Neural cell (in vitro differentiated cells): ENCODE data around the gene FGD3. TPM values are rescaled to one million over a fixed set of nuclear protein-coding genes. Genes with fewer than 3 reads are reported as not detected.

Experiments used
- H2AFZ ChIP-seq: fragments of 200-600, 300-800 bp; sonication (generic), shearing (Covaris generic); 2 replicates; pipeline ENCODE4 v1.6.0; 2014; ENCODE audit warnings: low read depth, mild to moderate bottlenecking, antibody characterized with exemption, low read length, moderate library complexity
- H3F3A ChIP-seq: fragments of 200-600 bp; shearing (Covaris generic); 2 replicates; pipeline ENCODE4 v1.6.1; 2016; ENCODE audit warnings: mild to moderate bottlenecking, moderate library complexity, mixed read lengths, antibody characterized with exemption, low read length; ENCODE audit not compliant: insufficient read depth, poor library complexity, severe bottlenecking
- H3K27ac ChIP-seq: fragments of 200-600, 300-800 bp; sonication (generic), shearing (Covaris generic); 2 replicates; pipeline ENCODE4 v1.5.1; 2014; ENCODE audit warnings: mild to moderate bottlenecking, low read length, moderate library complexity
- H3K27me3 ChIP-seq: fragments of 300-800, 200-600 bp; sonication (generic), shearing (Covaris generic); 2 replicates; pipeline ENCODE4 v1.6.0; 2014; ENCODE audit warnings: mild to moderate bottlenecking, low read depth, low read length, moderate library complexity; ENCODE audit not compliant: insufficient read depth
- H3K36me3 ChIP-seq: fragments of 300-800, 200-600 bp; sonication (generic), shearing (Covaris generic); 2 replicates; pipeline ENCODE4 v1.5.1; 2014; ENCODE audit warnings: mild to moderate bottlenecking, antibody characterized with exemption, low read length, moderate library complexity; ENCODE audit not compliant: insufficient read depth
- H3K4me2 ChIP-seq: fragments of 300-800, 200-600 bp; sonication (generic), shearing (Covaris generic); 2 replicates; pipeline ENCODE4 v1.6.0; 2014; ENCODE audit warnings: mild to moderate bottlenecking, low read length
- H3K4me3 ChIP-seq: fragments of 300-800, 200-600 bp; sonication (generic), shearing (Covaris generic); 2 replicates; pipeline ENCODE4 v1.5.1; 2014; ENCODE audit warnings: mild to moderate bottlenecking, low read length, moderate library complexity
- H3K79me2 ChIP-seq: fragments of 200-600 bp; shearing (Covaris generic); replicated peaks from 2 replicates; pipeline ENCODE4 v1.6.0; 2014; ENCODE audit warnings: mild to moderate bottlenecking, low read length, moderate library complexity; ENCODE audit not compliant: insufficient read depth
- H3K9ac ChIP-seq: fragments of 300-800, 200-600 bp; sonication (generic), shearing (Covaris generic); 2 replicates; pipeline ENCODE4 v1.6.1; 2016; ENCODE audit warnings: mild to moderate bottlenecking, low read length, mixed read lengths
- H3K9me2 ChIP-seq: fragments of 200-600 bp; shearing (Covaris generic); 2 replicates; pipeline ENCODE4 v1.6.1; 2016; ENCODE audit warnings: mild to moderate bottlenecking, low read length, mixed read lengths; ENCODE audit not compliant: insufficient read depth
- H3K9me3 ChIP-seq: fragments of 200-600, 300-800 bp; sonication (generic), shearing (Covaris generic); 2 replicates; pipeline ENCODE4 v1.6.1; 2016; ENCODE audit warnings: mild to moderate bottlenecking, mixed run types, low read length, moderate library complexity, mixed read lengths
- H4K20me1 ChIP-seq: fragments of 200-600 bp; shearing (Covaris generic); 2 replicates; pipeline ENCODE4 v1.6.1; 2016; ENCODE audit warnings: mild to moderate bottlenecking, mixed run types; ENCODE audit not compliant: insufficient read depth
- CTCF ChIP-seq: fragments of 450-650 bp; IDR thresholded peaks from 2 replicates; pipeline ENCODE4 v1.5.1; 2014; ENCODE audit warnings: antibody characterized with exemption, mild to moderate bottlenecking, moderate library complexity; ENCODE audit not compliant: poor library complexity, severe bottlenecking
- EP300 ChIP-seq: fragments of 450-650 bp; conservative IDR thresholded peaks from 2 replicates; pipeline ENCODE4 v1.6.1; 2014; ENCODE audit warnings: antibody characterized with exemption, mild to moderate bottlenecking, moderate library complexity; ENCODE audit not compliant: poor library complexity, severe bottlenecking
- EZH2 ChIP-seq: fragments of 200-600, 300-800 bp; shearing (Covaris generic), sonication (generic); IDR thresholded peaks from 2 replicates; pipeline ENCODE4 v1.6.1; 2014; ENCODE audit warnings: antibody characterized with exemption, low read length, borderline replicate concordance, mild to moderate bottlenecking; ENCODE audit not compliant: insufficient read depth, poor library complexity, severe bottlenecking
- MXI1 ChIP-seq: fragments of 450-650 bp; conservative IDR thresholded peaks from 2 replicates; pipeline ENCODE4 v1.6.1; 2014; ENCODE audit warnings: antibody characterized with exemption, mild to moderate bottlenecking; ENCODE audit not compliant: poor library complexity, severe bottlenecking
- POLR2AphosphoS5 ChIP-seq: IDR thresholded peaks from 2 replicates; pipeline ENCODE4 v1.6.1; 2012
- RAD21 ChIP-seq: fragments of 450-650 bp; conservative IDR thresholded peaks from 2 replicates; pipeline ENCODE4 v1.6.1; 2014; ENCODE audit warnings: antibody characterized with exemption, mild to moderate bottlenecking, moderate library complexity
- REST ChIP-seq: IDR thresholded peaks from 2 replicates; pipeline ENCODE4 v1.6.1; 2012; ENCODE audit warnings: borderline replicate concordance
- SMC3 ChIP-seq: fragments of 450-650 bp; conservative IDR thresholded peaks from 2 replicates; pipeline ENCODE4 v1.6.1; 2014; ENCODE audit warnings: antibody characterized with exemption, mild to moderate bottlenecking, moderate library complexity; ENCODE audit not compliant: poor library complexity
- TAF1 ChIP-seq: IDR thresholded peaks from 2 replicates; pipeline ENCODE4 v1.6.1; 2012; ENCODE audit warnings: low read depth
- polyA plus RNA-seq: library from polyadenylated mRNA; depleted of rRNA; stranded (reverse); fragments of >200 nt; gene quantifications from 2 replicates; pipeline ENCODE4 v1.2.3, GENCODE V29; 2014

FGD3 gene
- polyA plus RNA-seq, 1 donor from 2014 or later: 8.3 TPM

- Histone ChIP-seq H3K9me3 (no peaks in the 10 kb centered on the region), H3K27me3 (no peaks in the 10 kb centered on the region), H3K36me3 (no peaks in the 10 kb centered on the region), H3K27ac (no peak overlapping the region), H3F3A (no peaks in the 10 kb centered on the region), H2AFZ (no peak overlapping the region), H3K4me2 (no peak overlapping the region), H3K79me2 (no peaks in the 10 kb centered on the region), H3K9ac (no peak overlapping the region), H4K20me1 (no peaks in the 10 kb centered on the region), H3K9me2 (no peaks in the 10 kb centered on the region), H3K4me3 (no peak overlapping the region)
- TF ChIP-seq SMC3: no peak
- no peak for TF ChIP-seq EP300
- no peak for TF ChIP-seq POLR2AphosphoS5
- TF ChIP-seq EZH2: no peak
- TF ChIP-seq MXI1: no peak
- TF ChIP-seq REST: no peak
- no peak for TF ChIP-seq RAD21
- no peak for TF ChIP-seq TAF1
- no peak for TF ChIP-seq CTCF
These were observed 77.3 kb downstream of the FGD3 start for GRCh38 chr9:93024646-93024910.

GRCh38 chr9:93024986-93025630 is 77.8 kb downstream of the FGD3 start:
- Histone ChIP-seq H3K27ac (no peak overlapping the region), H3K9me3 (no peaks in the 10 kb centered on the region), H3K9ac (no peak overlapping the region), H3K4me2 (no peak overlapping the region), H3K36me3 (no peaks in the 10 kb centered on the region), H3K4me3 (no peak overlapping the region), H2AFZ (no peak overlapping the region), H3K27me3 (no peaks in the 10 kb centered on the region), H3F3A (no peaks in the 10 kb centered on the region), H3K9me2 (no peaks in the 10 kb centered on the region), H3K79me2 (no peaks in the 10 kb centered on the region), H4K20me1 (no peaks in the 10 kb centered on the region)
- no peak for TF ChIP-seq TAF1
- TF ChIP-seq REST: no peak
- TF ChIP-seq RAD21: no peak
- no peak for TF ChIP-seq CTCF
- no peak for TF ChIP-seq POLR2AphosphoS5
- TF ChIP-seq EP300: no peak
- no peak for TF ChIP-seq SMC3
- TF ChIP-seq EZH2: no peak
- TF ChIP-seq MXI1: no peak
